ENCODE data around the gene RALGPS1.

RALGPS1 gene

GRCh38 chr9:126914458-126915280 is at the start of gene RALGPS1:
RALGPS1 (plus strand) TSS chr9:126914782; CDS start chr9:126962290, 47,508 bp downstream.
- Histone ChIP-seq H3K36me3 (ENCODE audit: insufficient read depth, low read length) (no peaks in the 10 kb centered on the region), H3K9me3 (ENCODE audit: control insufficient read depth, insufficient read depth, low read length) (no peaks in the 10 kb centered on the region), H3K9ac (ENCODE audit: low read depth, low read length) (peak within 1 kb of the TSS; percentile 78), H3K4me1 (ENCODE audit: insufficient read depth, low read length) (no peaks in the 10 kb centered on the region)

GRCh38 chr9:126869368-126869767 is 45.2 kb upstream of the RALGPS1 start:
- Histone ChIP-seq H3K9me3 (ENCODE audit: control insufficient read depth, insufficient read depth, low read length) (no peaks in the 10 kb centered on the region), H3K4me1 (ENCODE audit: insufficient read depth, low read length) (0 out of 2 replicates have a peak, but pooled peaks cover 3% of the 10 kb centered on the region), H3K9ac (ENCODE audit: low read depth, low read length) (no peak overlapping the region), H3K36me3 (ENCODE audit: insufficient read depth, low read length) (peaks cover under 1% of the 10 kb centered on the region; the same call in 1 of the 2 replicates)

- Histone ChIP-seq H3K9ac (ENCODE audit: low read depth, low read length) (no peak overlapping the region), H3K36me3 (ENCODE audit: insufficient read depth, low read length) (no peaks in the 10 kb centered on the region), H3K4me1 (ENCODE audit: insufficient read depth, low read length) (0 out of 2 replicates have a peak, but pooled peaks cover 3% of the 10 kb centered on the region), H3K9me3 (ENCODE audit: control insufficient read depth, insufficient read depth, low read length) (no peaks in the 10 kb centered on the region)
Observed at GRCh38 chr9:126872516-126872915, 42.1 kb upstream of the RALGPS1 start.

- no peak overlapping the region for H3K9ac ChIP-seq (ENCODE audit: low read depth, low read length)
- H3K9me3 ChIP-seq (ENCODE audit: control insufficient read depth, insufficient read depth, low read length), result no peaks in the 10 kb centered on the region
Observed at GRCh38 chr9:126874546-126875314, 39.9 kb upstream of the RALGPS1 start.

GRCh38 chr9:126875756-126876510 is 38.6 kb upstream of the RALGPS1 start:
- no peak overlapping the region for H3K9ac ChIP-seq (ENCODE audit: low read depth, low read length)
- H3K36me3 ChIP-seq (ENCODE audit: insufficient read depth, low read length), result peaks cover 4% of the 10 kb centered on the region; the same call in 1 of the 2 replicates
- H3K4me1 ChIP-seq (ENCODE audit: insufficient read depth, low read length), result no peaks in the 10 kb centered on the region
- H3K9me3 ChIP-seq (ENCODE audit: control insufficient read depth, insufficient read depth, low read length), result no peaks in the 10 kb centered on the region

More at GRCh38 chr9:126874546-126875314, 39.9 kb upstream of the RALGPS1 start:
- no peaks in the 10 kb centered on the region for H3K36me3 ChIP-seq (ENCODE audit: insufficient read depth, low read length)
- H3K4me1 ChIP-seq (ENCODE audit: insufficient read depth, low read length), result no peaks in the 10 kb centered on the region

- H3K9ac ChIP-seq (ENCODE audit: low read depth, low read length), result no peak overlapping the region
- no peaks in the 10 kb centered on the region for H3K4me1 ChIP-seq (ENCODE audit: insufficient read depth, low read length)
- peaks cover 6% of the 10 kb centered on the region for H3K36me3 ChIP-seq (ENCODE audit: insufficient read depth, low read length)
- no peaks in the 10 kb centered on the region for H3K9me3 ChIP-seq (ENCODE audit: control insufficient read depth, insufficient read depth, low read length)
Observed at GRCh38 chr9:126876531-126876930, 38.1 kb upstream of the RALGPS1 start.

- H3K4me1 ChIP-seq (ENCODE audit: insufficient read depth, low read length), result no peaks in the 10 kb centered on the region
- H3K9ac ChIP-seq (ENCODE audit: low read depth, low read length), result no peak overlapping the region
Observed at GRCh38 chr9:126877418-126877817, 37.2 kb upstream of the RALGPS1 start.

GRCh38 chr9:126879288-126879687 is 35.3 kb upstream of the RALGPS1 start:
- Histone ChIP-seq H3K36me3 (ENCODE audit: insufficient read depth, low read length) (peaks cover 8% of the 10 kb centered on the region), H3K4me1 (ENCODE audit: insufficient read depth, low read length) (no peaks in the 10 kb centered on the region), H3K9ac (ENCODE audit: low read depth, low read length) (no peak overlapping the region), H3K9me3 (ENCODE audit: control insufficient read depth, insufficient read depth, low read length) (no peaks in the 10 kb centered on the region)

More at GRCh38 chr9:126877418-126877817, 37.2 kb upstream of the RALGPS1 start:
- Histone ChIP-seq H3K9me3 (ENCODE audit: control insufficient read depth, insufficient read depth, low read length) (no peaks in the 10 kb centered on the region), H3K36me3 (ENCODE audit: insufficient read depth, low read length) (peaks cover 8% of the 10 kb centered on the region)

GRCh38 chr9:126880226-126880946 is 34.2 kb upstream of the RALGPS1 start:
- H3K9ac ChIP-seq (ENCODE audit: low read depth, low read length), result no peak overlapping the region
- no peaks in the 10 kb centered on the region for H3K9me3 ChIP-seq (ENCODE audit: control insufficient read depth, insufficient read depth, low read length)
- peaks cover 8% of the 10 kb centered on the region for H3K36me3 ChIP-seq (ENCODE audit: insufficient read depth, low read length)
- H3K4me1 ChIP-seq (ENCODE audit: insufficient read depth, low read length), result no peaks in the 10 kb centered on the region

GRCh38 chr9:126880947-126881332 is 33.6 kb upstream of the RALGPS1 start:
- Histone ChIP-seq H3K36me3 (ENCODE audit: insufficient read depth, low read length) (peaks cover 8% of the 10 kb centered on the region), H3K4me1 (ENCODE audit: insufficient read depth, low read length) (0 out of 2 replicates have a peak, but pooled peaks cover 3% of the 10 kb centered on the region), H3K9ac (ENCODE audit: low read depth, low read length) (no peak overlapping the region), H3K9me3 (ENCODE audit: control insufficient read depth, insufficient read depth, low read length) (no peaks in the 10 kb centered on the region)

GRCh38 chr9:126882746-126883145 is 31.8 kb upstream of the RALGPS1 start:
- Histone ChIP-seq H3K9ac (ENCODE audit: low read depth, low read length) (no peak overlapping the region), H3K4me1 (ENCODE audit: insufficient read depth, low read length) (0 out of 2 replicates have a peak, but pooled peaks cover 8% of the 10 kb centered on the region), H3K9me3 (ENCODE audit: control insufficient read depth, insufficient read depth, low read length) (no peaks in the 10 kb centered on the region), H3K36me3 (ENCODE audit: insufficient read depth, low read length) (peaks cover 8% of the 10 kb centered on the region)

GRCh38 chr9:126883636-126884035 is 30.9 kb upstream of the RALGPS1 start:
- Histone ChIP-seq H3K4me1 (ENCODE audit: insufficient read depth, low read length) (0 out of 2 replicates have a peak, but pooled peaks cover 8% of the 10 kb centered on the region), H3K9ac (ENCODE audit: low read depth, low read length) (no peak overlapping the region), H3K36me3 (ENCODE audit: insufficient read depth, low read length) (peaks cover 8% of the 10 kb centered on the region), H3K9me3 (ENCODE audit: control insufficient read depth, insufficient read depth, low read length) (no peaks in the 10 kb centered on the region)

- Histone ChIP-seq H3K36me3 (ENCODE audit: insufficient read depth, low read length) (peaks cover 8% of the 10 kb centered on the region), H3K9ac (ENCODE audit: low read depth, low read length) (no peak overlapping the region), H3K9me3 (ENCODE audit: control insufficient read depth, insufficient read depth, low read length) (no peaks in the 10 kb centered on the region), H3K4me1 (ENCODE audit: insufficient read depth, low read length) (0 out of 2 replicates have a peak, but pooled peaks cover 8% of the 10 kb centered on the region)
Observed at GRCh38 chr9:126885131-126885641, 29.4 kb upstream of the RALGPS1 start.
